ENCODE measurements around the gene C7.

DNA sequence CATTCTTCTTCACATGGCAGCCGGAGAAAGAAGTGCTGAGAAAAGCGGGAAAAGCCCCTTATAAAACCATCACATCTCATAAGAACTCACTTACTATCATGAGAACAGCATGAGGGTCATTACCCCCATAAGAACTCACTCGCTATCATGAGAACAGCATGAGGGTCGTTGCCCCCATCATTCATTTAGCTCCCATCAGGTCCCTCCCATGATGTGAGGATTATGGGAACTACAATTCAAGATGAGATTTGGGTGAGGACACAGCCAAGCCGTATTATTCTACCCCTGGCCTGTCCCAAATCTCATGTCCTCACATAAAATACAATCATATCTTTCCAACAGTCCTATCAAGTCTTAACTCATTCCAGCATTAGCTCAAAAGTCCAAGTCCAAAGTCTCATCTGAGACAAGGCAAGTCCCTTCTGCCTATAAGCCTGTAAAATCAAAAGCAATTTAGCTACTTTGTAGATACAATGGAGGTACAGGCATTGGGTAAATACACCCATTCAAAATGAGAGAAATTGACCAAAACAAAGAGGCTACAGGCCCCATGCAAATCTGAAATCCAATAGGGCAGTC is 82.8 kb downstream of the C7 start:
- TF ChIP-seq TAF1 (IDR thresholded peaks at IDR 0.05; ENCODE audit: borderline replicate concordance, low read depth, low read length): no peak
- TF ChIP-seq POLR2A (IDR thresholded peaks at IDR 0.05; ENCODE audit: low read depth, low read length): no peak
- no peak for TF ChIP-seq POLR2AphosphoS5 (IDR thresholded peaks at IDR 0.05; ENCODE audit: low read depth, low read length)

All from GM12892 (cell line).